ENCODE results near the gene FAAP20. TPM values are rescaled to one million over a fixed set of nuclear protein-coding genes. Genes with fewer than 3 reads are reported as not detected.

Gene FAAP20
- total and polyA plus RNA-seq, 8 donors: 17.2 to 75.6 (median 24.1) TPM

DNA sequence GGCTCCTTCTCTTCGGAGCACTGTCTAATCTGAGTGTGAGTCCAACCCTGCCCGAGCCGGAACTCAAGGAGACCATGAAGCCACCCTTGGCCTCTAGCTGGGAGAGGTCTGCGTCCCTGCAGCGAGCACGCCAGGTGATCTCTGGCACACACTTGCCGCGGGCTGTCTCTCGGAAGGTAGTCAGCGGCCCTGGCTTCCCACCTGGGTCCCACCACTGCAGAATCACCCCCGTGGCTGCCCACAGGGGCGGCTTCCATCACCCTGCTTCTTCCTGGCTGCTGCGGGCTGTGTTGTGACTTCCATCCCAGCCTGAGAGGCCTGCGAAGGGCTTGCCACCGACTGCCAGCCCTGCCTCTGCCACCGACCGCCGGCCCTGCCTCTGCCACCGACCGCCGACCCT, 17.0 kb downstream of the FAAP20 start:
- no peaks in the 10 kb centered on the region for H3K36me3 ChIP-seq
- H3K4me3 ChIP-seq: no peak overlapping the region
- ATAC-seq: no peak
- no peaks in the 10 kb centered on the region for H3K27me3 ChIP-seq
- H3K9me3 ChIP-seq: no peaks in the 10 kb centered on the region
- DNase-seq: no peak
- H3K27ac ChIP-seq: no peak overlapping the region
- intact Hi-C loops (cut with DNase I): no loop called here
- FAIRE-seq: no peak
- H3K4me1 ChIP-seq: no peaks in the 10 kb centered on the region
- WGBS, 2 donors: 94 to 96% methylated on average over 21 of the region's 21 CpGs
- no peak for TF ChIP-seq CTCF (IDR thresholded peaks at IDR 0.05)

DNA sequence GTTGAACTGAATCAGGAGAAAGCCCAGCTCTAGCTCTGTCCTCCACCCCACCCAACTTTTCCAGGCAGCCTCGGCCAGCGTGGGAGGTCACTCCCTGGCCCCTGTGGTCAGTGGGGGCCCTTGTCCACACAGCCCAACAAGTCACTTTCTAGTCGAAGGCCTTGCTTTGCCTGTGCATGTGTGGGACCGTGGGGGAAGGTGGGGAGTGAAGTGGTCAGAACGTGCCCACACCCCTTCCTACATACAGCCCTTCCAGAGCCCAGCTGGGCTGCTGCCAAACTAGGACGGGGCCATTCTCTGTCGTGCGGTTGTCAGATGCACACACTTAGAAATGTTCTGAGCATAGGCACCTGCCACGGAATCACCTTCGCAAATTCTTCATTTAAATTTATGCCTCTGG, 18.0 kb downstream of the FAAP20 start:
- H3K27me3 ChIP-seq: no peaks in the 10 kb centered on the region
- no peak for FAIRE-seq
- no peaks in the 10 kb centered on the region for H3K9me3 ChIP-seq
- H3K4me3 ChIP-seq: no peak overlapping the region
- no peak for ATAC-seq
- H3K36me3 ChIP-seq: no peaks in the 10 kb centered on the region
- intact Hi-C loops (cut with DNase I): no loop called here
- TF ChIP-seq CTCF (IDR thresholded peaks at IDR 0.05): no peak
- 80 to 83% methylated on average over 10 of the region's 10 CpGs for WGBS, 2 donors
- no peak for DNase-seq
- no peak overlapping the region for H3K27ac ChIP-seq
- H3K4me1 ChIP-seq: no peaks in the 10 kb centered on the region

- H3K4me3 ChIP-seq: no peak overlapping the region
- intact Hi-C loops (cut with DNase I): no loop called here
- DNase-seq: peak in 1 of 6 donors; percentile 54
Observed at GRCh38 chr1:2175681-2176454, 18.7 kb downstream of the FAAP20 start.

DNA sequence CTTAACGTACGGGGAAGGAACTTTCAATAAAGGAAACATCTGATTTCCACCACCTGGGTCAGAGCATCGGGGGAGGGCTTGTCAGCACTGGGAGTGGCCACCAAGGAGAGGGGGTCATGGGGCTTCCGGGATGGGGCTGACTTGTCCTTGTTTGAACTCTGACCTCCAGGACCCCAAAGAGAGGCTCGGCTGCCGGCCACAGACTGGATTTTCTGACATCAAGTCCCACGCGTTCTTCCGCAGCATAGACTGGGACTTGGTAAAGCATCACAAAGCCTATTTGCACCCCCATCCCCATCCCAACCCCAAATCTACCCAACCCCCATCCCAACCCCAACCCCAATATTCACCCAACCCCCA, 19.5 kb downstream of the FAAP20 start:
- no peak for FAIRE-seq
- TF ChIP-seq CTCF (IDR thresholded peaks at IDR 0.05): no peak
- intact Hi-C loops (cut with DNase I): no loop called here

More at GRCh38 chr1:2175681-2176454, 18.7 kb downstream of the FAAP20 start:
- no peak for TF ChIP-seq CTCF (IDR thresholded peaks at IDR 0.05)
- 88 to 90% methylated on average over 42 of the region's 42 CpGs for WGBS, 2 donors
- Histone ChIP-seq H3K27ac (no peak overlapping the region), H3K36me3 (no peaks in the 10 kb centered on the region), H3K27me3 (no peaks in the 10 kb centered on the region), H3K9me3 (no peaks in the 10 kb centered on the region), H3K4me1 (no peaks in the 10 kb centered on the region)
- FAIRE-seq: no peak
- ATAC-seq: no peak

GRCh38 chr1:2174348-2175054, 20.1 kb downstream of the FAAP20 start:
- DNase-seq (peak in 2 of 6 donors; percentile 56 to 76), FAIRE-seq (no peak), ATAC-seq (peak; percentile 60 to 83 (median 75))
- no peak overlapping the region for H3K27ac ChIP-seq
- TF ChIP-seq CTCF (IDR thresholded peaks at IDR 0.05): peak; percentile 62 to 75 (median 69)
- no peaks in the 10 kb centered on the region for H3K27me3 ChIP-seq
- no peaks in the 10 kb centered on the region for H3K9me3 ChIP-seq
- 45 to 48% methylated on average over 29 to 31 of the region's 31 CpGs for WGBS, 2 donors
- no peaks in the 10 kb centered on the region for H3K4me1 ChIP-seq
- intact Hi-C loops (cut with DNase I): no loop called here
- H3K4me3 ChIP-seq: no peak overlapping the region
- H3K36me3 ChIP-seq: no peaks in the 10 kb centered on the region

More for the DNA sequence above, 19.5 kb downstream of the FAAP20 start:
- no peaks in the 10 kb centered on the region for H3K27me3 ChIP-seq
- ATAC-seq (no peak), DNase-seq (peak in 1 of 6 donors; percentile 49)
- no peak overlapping the region for H3K4me3 ChIP-seq
- H3K9me3 ChIP-seq: no peaks in the 10 kb centered on the region
- no peaks in the 10 kb centered on the region for H3K4me1 ChIP-seq
- H3K36me3 ChIP-seq: no peaks in the 10 kb centered on the region
- 83 to 89% methylated on average over 9 of the region's 9 CpGs for WGBS, 2 donors
- H3K27ac ChIP-seq: no peak overlapping the region

Measured in pancreas (tissue), 10 donors.